AG04450 (cell line): ENCODE results near the gene CLMN. TPM values are rescaled to one million over a fixed set of nuclear protein-coding genes. Genes with fewer than 3 reads are reported as not detected.

Source experiments
- CTCF ChIA-PET: fragments of 300-600, 350-600 bp; formaldehyde crosslinking; extraction: SDS; loops from one replicate; lab custom pipeline; 2022; ENCODE audit warnings: antibody characterized with exemption, inconsistent platforms; lab: Charles Lee
- POLR2A ChIA-PET: fragments of 350-600 bp; formaldehyde crosslinking; extraction: SDS; loops from one replicate; lab custom pipeline; 2021; ENCODE audit warnings: antibody characterized with exemption, inconsistent platforms; lab: Yijun Ruan, JAX
- DNase-seq: peaks from one replicate; pipeline ENCODE4 v3.0.0-alpha.2; 2011; ENCODE audit warnings: low read depth, low spot score
- H3K27ac ChIP-seq: one replicate; pipeline ENCODE4 v1.5.1; 2012; ENCODE audit warnings: low read depth, low read length, control low read depth
- H3K27me3 ChIP-seq: one replicate; pipeline ENCODE4 v1.6.0; 2012; ENCODE audit warnings: low read length; ENCODE audit not compliant: control insufficient read depth, insufficient read depth
- H3K4me3 ChIP-seq: 2 replicates; pipeline ENCODE4 v1.5.1; 2011; ENCODE audit warnings: mild to moderate bottlenecking, low read depth, low read length, control low read depth
- H3K9me3 ChIP-seq: 2 replicates; pipeline ENCODE4 v1.5.1; 2012; ENCODE audit warnings: low read length; ENCODE audit not compliant: control insufficient read depth, insufficient read depth
- CTCF ChIP-seq: IDR thresholded peaks from 2 replicates; pipeline ENCODE4 v1.5.1; 2011; ENCODE audit warnings: low read depth, low read length, control low read depth, inconsistent platforms
- polyA plus RNA-seq: library from polyadenylated mRNA; depleted of rRNA; stranded (reverse); fragments of >200 nt; gene quantifications from 2 replicates; pipeline ENCODE4 v1.2.3, GENCODE V29; 2011

Gene CLMN
- polyA plus RNA-seq, 1 experiment: 0.09 TPM

DNA sequence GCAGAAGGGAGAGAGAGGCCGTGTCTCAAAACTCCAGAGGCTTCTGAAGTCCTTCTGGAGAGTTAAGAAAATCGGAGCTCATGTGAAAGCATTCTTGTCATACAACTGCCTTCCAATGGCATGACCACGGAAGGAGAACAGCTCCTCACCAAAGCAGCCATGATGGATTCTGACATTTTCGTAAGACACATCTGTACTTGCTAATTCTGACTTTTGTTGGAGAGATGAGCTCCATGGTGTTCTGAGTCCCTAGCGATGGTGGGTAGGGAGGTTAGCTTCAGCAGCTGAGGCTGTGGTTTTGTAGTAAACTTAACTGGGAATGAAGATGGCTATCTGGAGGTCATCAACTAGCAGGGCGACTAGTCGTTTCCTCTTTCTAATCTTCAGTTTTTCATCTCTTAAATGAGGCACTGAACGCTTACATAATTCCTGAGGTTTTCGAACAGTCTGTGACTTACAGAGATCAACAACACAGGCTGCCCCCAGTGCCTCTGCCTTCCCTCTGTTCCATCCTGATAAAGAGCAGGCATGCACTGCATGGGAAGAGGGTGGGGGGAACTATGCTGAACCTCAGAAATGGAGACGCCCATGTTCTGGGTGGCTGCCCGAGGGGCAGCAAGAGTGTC, 133.8 kb downstream of the CLMN start:
- no peak for DNase-seq
- Histone ChIP-seq H3K27ac (no peak overlapping the region), H3K4me3 (no peak overlapping the region), H3K27me3 (no peaks in the 10 kb centered on the region), H3K9me3 (no peaks in the 10 kb centered on the region)
- CTCF ChIA-PET: interaction anchor here (1.4 kb wide), 1 partner anchor 21 kb away, joined by 3 read pairs; no protein-coding TSS in a partner anchor
- POLR2A ChIA-PET: no interaction called here
- no peak for TF ChIP-seq CTCF

- no peak for DNase-seq
- H3K27ac ChIP-seq: no peak overlapping the region
- CTCF ChIA-PET: interaction anchor here (1.4 kb wide), 1 partner anchor 21 kb away, joined by 3 read pairs; no protein-coding TSS in a partner anchor
- POLR2A ChIA-PET: no interaction called here
- H3K9me3 ChIP-seq: no peaks in the 10 kb centered on the region
- H3K4me3 ChIP-seq: no peak overlapping the region
- TF ChIP-seq CTCF: no peak
- H3K27me3 ChIP-seq: no peaks in the 10 kb centered on the region
Measured at GRCh38 chr14:95185033-95185766, 134.5 kb downstream of the CLMN start.

GRCh38 chr14:95184413-95184790, 135.3 kb downstream of the CLMN start:
- H3K27ac ChIP-seq: no peak overlapping the region
- POLR2A ChIA-PET: no interaction called here
- CTCF ChIA-PET: interaction anchor here (0.5 kb wide), 1 partner anchor 242 kb away, joined by 5 read pairs; no protein-coding TSS in a partner anchor
- H3K9me3 ChIP-seq: no peaks in the 10 kb centered on the region
- TF ChIP-seq CTCF: no peak
- H3K4me3 ChIP-seq: no peak overlapping the region
- DNase-seq: no peak
- no peaks in the 10 kb centered on the region for H3K27me3 ChIP-seq

GRCh38 chr14:95183532-95184412, 135.9 kb downstream of the CLMN start:
- Histone ChIP-seq H3K27ac (no peak overlapping the region), H3K4me3 (no peak overlapping the region), H3K27me3 (no peaks in the 10 kb centered on the region), H3K9me3 (no peaks in the 10 kb centered on the region)
- ChIA-PET POLR2A (no interaction called here), CTCF (interaction anchor here (0.5 kb wide), 1 partner anchor 243 kb away, joined by 5 read pairs; no protein-coding TSS in a partner anchor)
- TF ChIP-seq CTCF: no peak
- DNase-seq: no peak
